HS-5 (cell line): Measurements from ENCODE around the gene MOB1A.
"Not testable (repeated sequence)": the region's sequence is repeated elsewhere in the genome, so short reads cannot be mapped to it uniquely, and the experiment has no call there.

Experiments used
- DNase-seq: peaks from one replicate; pipeline ENCODE4 v3.0.0-alpha.2; 2012; ENCODE audit warnings: low read depth

The MOB1A gene

DNA sequence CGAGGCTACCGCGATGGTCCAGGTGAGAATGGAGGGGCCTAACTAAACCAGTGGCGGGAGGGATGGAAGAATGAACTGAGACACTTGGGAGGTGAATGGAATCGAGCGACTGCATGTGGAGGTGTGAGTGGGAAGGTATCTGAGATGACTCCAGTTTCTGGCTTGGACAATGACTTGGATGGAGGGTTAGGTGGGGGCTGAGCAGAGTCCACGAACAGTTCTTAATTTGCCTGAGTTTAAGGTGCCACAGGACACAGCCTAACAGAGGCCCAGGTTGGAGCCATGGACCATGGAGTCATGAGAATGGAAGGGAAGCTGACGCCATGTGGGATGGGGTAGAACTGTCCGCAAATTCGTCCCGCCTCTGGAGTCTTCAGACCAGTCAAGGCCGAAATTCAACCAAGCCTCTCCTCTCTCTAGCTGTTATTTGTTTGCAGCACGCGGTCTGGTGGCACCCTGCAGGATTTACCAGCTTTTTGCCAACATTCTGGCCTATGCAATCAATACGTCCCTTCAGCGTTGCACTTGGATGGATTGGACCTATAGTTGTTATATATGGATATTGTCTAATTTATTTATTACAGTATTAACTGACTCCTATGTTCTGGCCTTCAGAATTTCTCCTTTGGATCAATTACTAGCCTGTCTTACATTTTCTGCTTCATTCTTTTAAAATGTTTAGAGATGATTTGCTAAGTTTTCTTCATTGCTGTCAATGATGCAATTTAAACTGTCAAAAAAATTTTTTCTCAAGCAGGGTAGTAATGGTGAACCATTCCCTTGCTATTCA lies 30.0 kb downstream of the MOB1A start:
- DNase-seq = no peak

GRCh38 chr2:74147727-74148456 lies 30.8 kb downstream of the MOB1A start, which contains the start of gene BOLA3:
BOLA3 (minus strand) TSS chr2:74147912; CDS start chr2:74147874, 38 bp downstream.
- DNase-seq = peak; percentile 33

DNA sequence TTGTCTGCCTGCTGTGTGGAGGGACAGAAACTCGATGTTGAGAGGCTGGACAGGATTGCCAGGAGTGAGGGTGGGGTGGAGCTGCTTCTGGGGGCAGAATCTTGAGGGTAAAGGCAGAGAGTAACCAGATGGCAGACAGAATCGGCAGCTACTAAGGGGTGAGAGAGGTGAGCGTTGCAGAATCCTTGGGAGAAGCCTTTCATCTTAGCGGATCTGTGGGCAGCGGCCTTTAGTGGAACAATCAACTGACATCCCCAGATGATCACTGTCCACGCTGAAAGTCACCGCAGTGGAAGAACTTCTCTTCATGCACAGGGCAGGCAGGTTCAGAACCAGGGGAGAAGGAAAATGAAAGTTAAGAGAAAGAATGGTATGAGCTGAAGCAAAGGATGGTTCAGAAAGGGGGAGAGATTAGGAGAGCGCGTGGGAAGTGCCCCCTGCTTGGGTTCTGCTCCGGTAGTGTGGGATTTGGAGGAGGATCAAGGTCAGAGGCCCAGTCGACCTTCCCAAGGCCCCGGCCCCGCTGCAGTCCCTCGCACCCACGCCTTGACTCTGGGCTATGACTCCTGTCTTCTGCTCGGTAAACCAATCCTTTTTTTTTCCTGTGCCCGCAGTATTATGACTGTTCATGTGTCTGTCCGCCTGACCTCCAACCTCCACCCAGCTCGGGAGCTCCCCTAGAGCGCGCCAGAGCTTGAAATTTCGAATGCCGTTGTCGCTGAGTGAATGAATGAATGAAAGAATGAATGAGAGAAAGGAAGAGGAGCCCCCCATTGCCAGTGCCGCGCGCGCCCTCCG lies 31.6 kb downstream of the MOB1A start:
- peak; percentile 16 for DNase-seq

GRCh38 chr2:74142340-74142739 lies 36.3 kb downstream of the MOB1A start:
- no peak for DNase-seq

DNA sequence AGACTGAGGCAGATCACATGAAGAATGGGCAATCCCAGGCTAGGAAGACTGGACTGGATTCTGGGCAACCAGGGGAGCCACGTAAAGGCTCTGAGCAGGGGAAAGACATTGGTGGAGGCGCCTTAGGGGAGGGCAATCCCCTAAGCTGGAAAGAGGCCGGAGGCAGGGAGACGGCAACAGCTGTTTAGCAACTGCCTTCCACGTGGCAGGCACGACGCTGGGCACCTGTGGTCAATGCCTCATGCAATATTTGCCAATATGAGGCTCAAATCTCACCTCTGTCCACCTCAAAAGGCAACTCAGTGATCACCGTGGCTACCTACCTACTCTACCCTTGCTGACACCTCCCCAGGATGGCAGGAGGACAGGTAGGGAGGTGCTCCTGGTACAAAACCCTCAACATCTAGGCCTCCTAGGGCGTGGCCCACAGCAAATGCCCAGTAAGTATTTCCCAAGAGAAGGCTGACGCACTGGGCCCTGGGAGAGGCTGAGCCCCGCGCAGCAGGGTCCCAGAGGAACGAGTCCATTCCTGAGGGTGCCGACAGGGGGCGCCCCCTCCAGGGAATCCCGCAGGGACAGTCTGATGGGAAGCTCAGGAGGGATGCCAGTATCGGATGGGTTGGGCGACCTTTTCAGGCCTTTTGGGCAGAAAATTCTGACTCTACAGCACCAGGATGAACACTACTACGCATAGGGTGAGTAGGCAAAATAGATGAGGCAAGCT lies 39.9 kb downstream of the MOB1A start:
- DNase-seq = no peak

GRCh38 chr2:74137651-74138599 lies 40.8 kb downstream of the MOB1A start:
- DNase-seq = no peak

DNA sequence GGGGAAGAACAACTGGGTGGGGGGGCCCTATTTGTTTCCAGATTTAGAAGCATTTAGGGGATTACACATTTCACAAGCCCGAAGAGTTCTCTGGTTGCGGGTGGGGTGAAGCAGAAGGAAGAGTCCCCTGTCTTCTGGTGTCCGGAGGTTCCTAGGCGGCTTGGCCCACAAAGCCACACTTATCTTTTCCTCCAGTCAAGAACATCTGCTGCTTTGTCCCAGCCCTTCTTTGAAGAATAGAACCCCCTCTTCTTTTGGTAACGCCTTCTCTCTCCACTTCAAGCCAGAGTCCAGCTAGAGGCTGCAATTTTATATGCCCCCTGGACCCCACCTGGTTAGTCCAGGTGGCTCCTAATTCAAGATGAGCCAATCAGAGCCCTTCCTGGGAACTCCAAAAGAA lies 46.8 kb downstream of the MOB1A start:
- DNase-seq = no peak

GRCh38 chr2:74130211-74130995 lies 48.3 kb downstream of the MOB1A start:
- DNase-seq = no peak

DNA sequence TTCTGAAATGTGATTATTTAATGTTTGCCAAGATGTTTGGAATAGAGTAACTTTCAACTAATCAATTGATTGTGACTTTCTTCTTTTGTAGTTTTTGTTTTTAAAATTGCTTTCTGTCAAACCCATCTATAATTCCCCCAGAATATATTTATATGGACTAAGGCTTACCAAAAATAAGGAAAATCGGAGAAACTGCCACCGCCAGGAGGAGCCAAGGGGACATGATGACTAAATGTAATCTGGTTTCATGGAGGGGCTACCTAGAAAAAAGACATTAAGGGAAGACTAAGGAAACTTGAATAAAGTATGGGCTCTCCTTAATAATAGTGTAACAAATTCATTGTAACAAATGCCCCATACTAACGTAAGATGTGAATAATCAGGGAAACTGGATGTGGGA lies 50.5 kb downstream of the MOB1A start:
- DNase-seq = no peak

- DNase-seq = not testable (repeated sequence)
Measured at GRCh38 chr2:74123955-74124354, 54.7 kb downstream of the MOB1A start.

- DNase-seq = not testable (repeated sequence)
Measured at GRCh38 chr2:74121846-74122245, 56.8 kb downstream of the MOB1A start.

GRCh38 chr2:74119912-74120825 lies 58.5 kb downstream of the MOB1A start:
- DNase-seq = peak; percentile 61

GRCh38 chr2:74119339-74119738 lies 59.3 kb downstream of the MOB1A start:
- no peak for DNase-seq

DNA sequence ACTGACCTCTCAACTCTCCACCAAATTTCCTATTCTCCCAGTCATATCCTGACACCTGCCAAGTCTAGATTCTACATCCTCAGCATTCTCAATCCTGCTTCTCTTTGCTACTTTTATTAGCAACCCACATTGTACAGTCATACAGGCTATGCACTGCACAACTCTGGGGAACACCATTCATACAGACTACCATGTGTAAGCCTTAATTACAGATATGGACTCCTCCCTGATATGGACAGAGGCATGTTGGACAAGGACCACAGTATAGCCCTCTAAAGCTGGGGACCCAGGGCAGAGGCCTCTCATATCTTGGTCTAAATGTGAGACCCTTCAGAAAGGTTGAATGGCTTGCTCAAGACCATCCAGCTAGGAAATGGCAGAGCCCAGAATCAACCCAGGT lies 67.3 kb downstream of the MOB1A start:
- no peak for DNase-seq

DNA sequence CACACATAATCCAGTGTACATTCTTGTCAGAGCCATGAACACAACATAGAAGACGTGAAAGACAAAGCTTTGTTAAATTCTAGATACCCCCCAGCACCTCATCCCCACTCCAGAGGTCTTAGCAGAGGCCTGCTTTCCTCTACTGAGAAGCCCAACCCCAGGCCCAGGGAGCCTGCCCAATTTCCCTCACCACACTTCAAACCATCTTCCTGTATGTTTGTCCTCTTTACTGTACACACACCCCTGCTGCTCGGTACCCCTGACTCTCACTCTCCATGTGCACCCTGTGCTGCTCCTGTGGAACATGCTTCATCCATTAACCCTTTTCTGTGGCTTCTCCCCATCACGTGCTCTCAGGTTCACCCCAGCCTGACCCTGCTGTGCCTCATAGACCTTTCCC lies 68.1 kb downstream of the MOB1A start:
- DNase-seq = no peak

GRCh38 chr2:74109551-74109950 lies 69.1 kb downstream of the MOB1A start:
- no peak for DNase-seq

GRCh38 chr2:74107071-74107470 lies 71.6 kb downstream of the MOB1A start:
- no peak for DNase-seq

DNA sequence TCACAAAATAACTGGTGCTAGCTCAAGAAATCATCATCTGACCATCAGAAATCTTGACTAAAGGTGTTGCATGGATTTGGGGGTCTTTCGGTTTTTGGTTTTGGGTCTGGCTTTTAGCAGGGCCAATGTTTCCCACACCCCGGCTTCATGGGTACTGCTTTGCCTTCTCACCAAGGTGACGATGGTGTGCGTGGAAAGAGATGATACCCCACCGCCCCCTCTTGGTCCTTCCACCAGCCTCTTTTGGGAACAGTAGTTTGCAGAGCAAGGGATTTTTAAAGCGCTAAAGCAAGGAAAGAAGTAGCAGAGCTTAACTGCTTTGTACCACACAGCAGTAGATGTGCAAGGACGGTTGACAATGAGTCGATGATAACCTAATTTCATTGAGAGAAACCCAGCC lies 73.3 kb downstream of the MOB1A start:
- no peak for DNase-seq

DNA sequence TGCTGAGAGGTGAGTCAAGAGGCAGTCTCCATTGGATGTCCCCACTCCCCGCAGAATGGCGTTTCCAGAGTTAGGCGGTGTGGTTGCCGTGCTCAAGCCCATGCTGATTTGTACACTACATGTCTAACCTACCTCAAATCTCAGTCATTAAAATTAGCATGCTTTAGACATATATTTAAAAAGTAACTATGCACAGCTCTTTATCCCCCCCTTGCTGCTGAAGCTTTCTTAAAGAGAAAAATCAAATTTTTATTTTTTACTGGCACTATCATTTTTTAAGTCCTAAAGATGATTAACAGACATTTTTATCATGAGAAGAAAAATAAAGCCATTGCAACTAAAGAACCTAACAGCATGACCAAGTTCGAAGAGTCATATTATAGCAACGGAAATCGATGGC lies 73.8 kb downstream of the MOB1A start:
- no peak for DNase-seq
